Ramos (cell line): ENCODE measurements around the gene CHORDC1.
"Not testable (repeated sequence)": the region's sequence is repeated elsewhere in the genome, so short reads cannot be mapped to it uniquely, and the experiment has no call there.

Source experiments
- in situ Hi-C: fragments of 300-500 bp; cut with MboI; formaldehyde crosslinking; loops from one replicate; pipeline ENCODE4 v1.14.3; 2022; ENCODE audit warnings: low sequenced_read_pairs; ENCODE audit not compliant: unreplicated experiment

CHORDC1 gene

DNA sequence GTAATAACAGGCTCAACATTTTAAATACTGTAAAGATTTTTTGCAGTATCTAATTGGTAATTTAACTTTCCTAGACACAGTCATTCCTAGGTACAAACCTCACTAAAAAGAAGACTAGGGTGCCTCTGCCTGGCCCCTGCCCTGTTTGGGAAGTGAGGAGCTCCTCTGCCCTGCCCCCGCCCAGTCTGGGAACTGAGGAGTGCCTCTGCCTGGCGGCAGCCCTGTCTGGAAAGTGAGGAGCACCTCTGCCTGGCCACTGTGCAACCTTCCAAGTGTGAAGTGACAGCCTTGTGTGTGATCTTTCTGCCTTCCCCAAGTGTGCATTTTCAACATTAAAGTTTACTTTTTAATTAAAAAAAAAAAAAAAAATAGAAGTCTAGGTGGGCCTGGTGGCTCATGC is 4.2 kb downstream of the CHORDC1 start:
- in situ Hi-C loops: no loop called here

- in situ Hi-C loops: no loop called here
Measured at GRCh38 chr11:90216611-90217010, 6.2 kb downstream of the CHORDC1 start.

GRCh38 chr11:90213322-90213721 is 9.5 kb downstream of the CHORDC1 start:
- in situ Hi-C loops: no loop called here

GRCh38 chr11:90208857-90209256 is 14.0 kb downstream of the CHORDC1 start:
- in situ Hi-C loops: no loop called here

GRCh38 chr11:90207992-90208391 is 14.9 kb downstream of the CHORDC1 start:
- in situ Hi-C loops: not testable (repeated sequence)

DNA sequence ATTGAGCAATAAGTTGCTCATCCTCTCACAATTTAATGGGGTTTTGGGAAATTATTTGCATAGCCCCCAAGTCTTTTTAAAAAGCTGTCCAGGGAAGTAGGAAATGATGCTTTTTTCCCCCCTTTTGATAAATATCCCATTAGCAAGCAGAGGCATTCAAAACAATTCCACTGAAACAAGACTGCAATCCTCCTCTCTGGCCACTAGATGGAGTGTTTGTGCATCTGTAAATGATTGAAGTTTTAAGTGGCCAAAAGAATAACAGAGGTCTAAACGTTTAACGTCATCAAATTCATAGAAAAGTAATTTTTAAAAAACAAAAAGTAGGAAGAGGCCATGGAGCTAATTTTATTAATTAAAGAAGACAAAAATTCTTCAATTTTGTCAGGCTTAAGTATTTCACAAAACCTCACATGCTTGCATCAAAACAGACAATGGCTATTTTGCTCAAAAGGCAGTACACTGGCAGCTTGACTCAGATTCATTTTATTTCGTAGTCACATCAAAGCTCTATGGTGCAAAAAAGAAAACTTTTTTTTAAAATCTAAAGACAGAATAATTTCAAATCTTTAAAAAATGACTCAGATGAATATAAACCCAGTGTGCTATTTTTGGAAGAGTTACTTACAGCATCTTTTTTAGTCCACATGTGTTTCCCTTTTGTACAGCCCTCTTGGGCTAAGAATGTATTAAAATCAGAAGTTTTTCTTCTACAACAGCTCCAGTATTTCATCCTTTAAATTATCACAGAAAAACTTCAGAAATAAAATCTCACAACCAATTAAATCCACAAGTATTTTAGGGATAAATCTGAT is 17.8 kb downstream of the CHORDC1 start:
- in situ Hi-C loops: no loop called here

DNA sequence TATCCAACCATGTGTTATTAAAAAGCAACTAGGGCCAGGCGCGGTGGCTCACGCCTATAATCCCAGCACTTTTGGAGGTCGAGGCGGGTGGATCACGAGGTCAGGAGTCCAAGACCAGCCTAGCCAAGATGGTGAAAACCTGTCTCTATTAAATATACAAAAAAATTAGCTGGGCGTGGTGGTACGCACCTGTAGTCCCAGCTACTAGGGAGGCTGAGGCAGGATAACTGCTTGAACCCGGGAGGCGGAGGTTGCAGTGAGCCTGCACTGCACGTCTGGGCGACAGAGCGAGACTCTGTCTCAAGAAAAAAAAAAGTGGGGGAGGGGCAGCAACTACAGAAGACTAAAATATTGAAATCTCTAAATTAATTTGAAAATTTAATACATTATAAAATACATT is 18.4 kb downstream of the CHORDC1 start:
- in situ Hi-C loops: no loop called here

DNA sequence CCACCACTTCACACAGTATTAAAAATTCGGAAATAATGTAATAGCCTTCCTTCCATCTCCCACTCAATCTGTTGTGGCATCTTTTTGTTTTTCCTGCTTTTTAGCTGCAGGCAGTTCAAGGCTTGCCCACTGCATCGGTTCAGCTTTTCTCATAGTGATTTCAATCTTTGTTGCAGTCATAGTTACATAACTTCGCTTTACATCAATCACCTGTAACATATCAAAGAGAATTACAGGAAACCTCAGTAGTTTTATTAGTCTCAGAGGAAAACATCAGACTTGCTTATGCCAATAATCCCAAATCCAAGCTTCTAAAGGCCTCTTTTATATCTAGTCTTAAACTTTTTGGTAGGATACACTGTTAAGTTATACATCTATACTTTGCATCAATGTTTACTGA is 20.5 kb downstream of the CHORDC1 start:
- in situ Hi-C loops: no loop called here

DNA sequence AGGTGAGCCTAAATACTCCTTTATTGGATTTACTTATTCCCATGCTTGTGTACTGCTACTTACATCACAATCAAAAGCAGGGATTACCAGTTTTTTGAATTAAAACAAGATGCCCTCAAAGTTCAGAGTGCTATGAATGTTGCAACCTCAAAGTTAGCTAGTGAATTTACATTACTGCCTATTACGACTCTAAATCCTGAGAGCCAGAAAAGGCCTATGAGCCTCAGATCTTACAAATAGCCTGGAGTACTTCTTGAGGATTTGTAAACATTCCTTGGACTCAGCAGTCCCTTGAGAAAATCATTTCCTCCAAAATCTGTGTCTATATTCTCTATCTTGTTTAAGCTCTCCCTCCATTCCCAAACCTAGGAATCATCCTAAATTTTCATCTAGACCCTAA is 25.5 kb downstream of the CHORDC1 start:
- in situ Hi-C loops: no loop called here

- in situ Hi-C loops: no loop called here
Measured at GRCh38 chr11:90192869-90193582, 29.8 kb downstream of the CHORDC1 start.

- in situ Hi-C loops: no loop called here
Measured at GRCh38 chr11:90189011-90189410, 33.8 kb downstream of the CHORDC1 start.

DNA sequence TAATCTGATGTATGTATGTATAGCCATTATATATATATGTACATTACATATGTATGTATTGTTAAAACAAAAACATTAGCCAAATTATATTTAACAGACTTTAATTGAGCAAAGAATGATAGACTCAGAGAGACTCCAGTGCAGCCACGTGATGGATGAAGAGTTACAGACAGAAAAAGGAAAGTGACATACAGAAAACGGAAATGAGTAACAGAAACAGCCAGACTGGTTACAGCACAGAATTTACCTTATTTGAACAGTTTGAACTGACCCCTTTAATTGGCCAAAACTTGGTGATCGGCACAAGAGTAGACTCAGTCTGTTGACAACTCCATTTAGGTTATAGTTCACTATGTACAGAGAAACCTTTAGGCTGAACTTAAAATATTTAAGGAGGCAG is 35.0 kb downstream of the CHORDC1 start:
- in situ Hi-C loops: no loop called here

DNA sequence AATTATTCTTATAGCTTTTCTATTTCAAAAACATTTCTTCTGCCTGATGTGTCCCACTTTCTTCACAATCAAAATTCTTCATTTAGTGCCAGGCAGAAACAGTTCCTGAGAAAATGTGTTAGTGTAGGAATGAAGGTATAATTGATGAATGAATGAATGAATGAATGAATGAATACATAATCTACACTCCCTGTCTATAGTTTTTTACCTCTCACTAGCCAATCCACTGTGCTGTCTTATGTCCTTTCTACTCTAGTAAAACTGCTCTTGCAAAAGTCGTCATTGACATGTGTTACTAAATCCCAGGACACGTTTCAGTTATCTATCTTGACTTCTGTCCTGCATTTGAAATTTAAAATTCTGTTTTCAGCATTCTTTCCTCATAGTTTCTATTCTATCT is 42.9 kb downstream of the CHORDC1 start:
- in situ Hi-C loops: no loop called here

DNA sequence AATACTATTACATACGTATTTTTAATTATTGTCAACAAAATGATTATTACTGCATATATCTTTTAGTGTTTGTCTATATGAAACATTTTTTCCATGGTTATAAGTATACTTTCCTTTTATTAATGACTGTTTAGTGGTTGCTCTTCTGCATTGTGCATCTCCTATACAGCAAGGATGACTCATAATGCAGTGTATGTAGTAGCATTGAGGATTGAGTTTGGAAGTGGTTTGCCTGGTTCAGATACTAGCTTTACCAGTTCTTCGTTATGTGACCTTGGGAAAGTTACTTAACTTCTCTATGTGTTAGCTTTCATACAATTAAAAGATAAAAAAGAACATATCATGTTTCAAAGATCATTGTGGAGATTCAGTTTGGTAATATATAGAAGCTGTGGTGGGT is 44.1 kb downstream of the CHORDC1 start:
- in situ Hi-C loops: no loop called here

- in situ Hi-C loops: no loop called here
Measured at GRCh38 chr11:90176069-90176468, 46.8 kb downstream of the CHORDC1 start.

DNA sequence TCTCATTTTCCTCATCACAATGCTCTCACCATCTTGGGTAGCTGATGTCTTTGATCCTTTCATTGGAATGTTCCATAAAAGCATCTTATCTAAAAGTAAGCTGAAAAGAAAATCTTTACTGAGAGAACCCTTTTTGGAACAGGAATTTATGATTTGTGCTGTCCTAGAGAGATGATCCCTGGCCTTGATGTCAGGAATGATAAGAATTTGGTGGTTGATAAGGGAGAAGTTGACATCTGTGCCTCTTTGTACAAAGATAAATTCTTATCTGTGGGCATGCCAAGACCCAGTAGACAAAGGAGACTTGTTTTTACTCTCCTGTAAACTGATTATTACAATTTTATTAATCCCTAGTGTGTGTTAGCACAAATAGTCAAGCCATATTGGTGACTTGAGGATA is 51.5 kb downstream of the CHORDC1 start:
- in situ Hi-C loops: no loop called here

DNA sequence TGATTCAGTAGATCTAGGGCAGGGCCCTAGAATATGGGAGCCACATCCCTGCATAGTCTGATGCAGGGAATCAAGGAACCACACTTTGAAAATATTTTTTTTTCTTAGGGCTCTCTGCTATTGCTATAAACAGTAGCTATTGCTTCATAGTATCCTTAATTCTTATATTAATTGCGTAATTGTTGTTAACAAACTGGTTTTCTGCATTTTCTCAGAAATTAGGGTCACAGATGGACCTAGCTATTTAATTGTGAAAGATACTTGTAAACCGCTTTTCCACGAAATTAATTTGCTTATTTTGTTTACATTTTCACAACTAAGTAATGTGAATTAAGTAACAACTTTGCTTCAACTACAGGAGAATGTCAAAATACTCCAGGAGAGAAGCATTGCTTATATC is 54.3 kb downstream of the CHORDC1 start:
- in situ Hi-C loops: no loop called here

- in situ Hi-C loops: not testable (repeated sequence)
Measured at GRCh38 chr11:90167704-90168103, 55.1 kb downstream of the CHORDC1 start.

DNA sequence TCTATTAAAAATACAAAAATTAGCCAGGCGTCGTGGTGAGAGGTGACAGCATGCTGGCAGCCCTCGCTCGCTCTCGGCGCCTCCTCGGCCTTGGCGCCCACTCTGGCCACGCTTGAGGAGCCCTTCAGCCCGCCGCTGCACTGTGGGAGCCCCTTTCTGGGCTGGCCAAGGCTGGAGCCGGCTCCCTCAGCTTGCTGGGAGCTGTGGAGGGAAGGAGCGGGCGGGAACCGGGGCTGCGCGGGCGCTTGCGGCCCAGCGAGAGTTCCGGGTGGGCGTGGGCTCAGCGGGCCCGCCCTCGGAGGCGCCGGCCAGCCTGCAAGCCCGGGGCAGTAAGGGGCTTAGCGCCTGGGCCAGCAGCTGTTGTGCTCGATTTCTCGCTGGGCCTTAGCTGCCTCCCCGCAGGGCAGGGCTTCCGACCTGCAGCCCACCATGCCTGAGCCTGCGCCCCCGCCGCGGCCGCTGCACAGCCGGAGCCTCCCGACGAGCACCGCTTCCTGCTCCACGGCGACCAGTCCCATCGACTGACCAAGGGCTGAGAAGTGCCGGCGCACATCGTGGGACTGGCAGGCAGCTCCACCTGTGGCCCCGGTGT is 55.8 kb downstream of the CHORDC1 start:
- in situ Hi-C loops: not testable (repeated sequence)
